Jurkat, Clone E6-1 (cell line): ENCODE results near the gene KPNA1.
A peak's percentile ranks its signal among the peaks of the same experiment; 100 is the strongest.
"Not testable (repeated sequence)": the region's sequence is repeated elsewhere in the genome, so short reads cannot be mapped to it uniquely, and the experiment has no call there.

Experiments
- DNase-seq: peaks from one replicate; pipeline ENCODE4 v3.0.0-alpha.2; 2011; ENCODE audit warnings: low read depth, low spot score
- H3K4me3 ChIP-seq: 2 replicates; pipeline ENCODE4 v1.5.1; 2011; ENCODE audit warnings: mild to moderate bottlenecking, low read length, control low read depth, moderate library complexity

KPNA1 gene

GRCh38 chr3:122530164-122530563 lies 15.4 kb upstream of the KPNA1 start:
- DNase-seq: no peak

GRCh38 chr3:122523317-122523716 lies 8.6 kb upstream of the KPNA1 start:
- H3K4me3 ChIP-seq: no peak overlapping the region
- no peak for DNase-seq

More at GRCh38 chr3:122530164-122530563, 15.4 kb upstream of the KPNA1 start:
- H3K4me3 ChIP-seq: no peak overlapping the region

DNA sequence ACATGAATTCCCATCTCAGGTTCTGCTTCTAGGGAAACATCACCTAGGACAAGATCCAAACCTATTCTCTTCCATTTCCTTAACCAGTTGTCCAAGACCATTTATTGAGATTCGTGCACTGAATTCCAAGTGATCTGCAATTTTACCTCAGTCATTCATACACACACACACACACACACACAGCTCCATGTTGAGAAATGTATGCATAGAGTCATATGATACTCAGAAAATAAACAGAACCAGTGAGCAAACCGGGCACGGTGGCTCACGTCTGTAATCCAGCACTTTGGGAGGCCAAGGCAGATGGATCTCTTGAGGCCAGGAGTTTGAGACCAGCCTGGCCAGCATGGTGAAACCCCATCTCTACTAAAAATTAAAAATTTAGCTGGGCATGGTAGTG lies 6.1 kb upstream of the KPNA1 start:
- no peak for DNase-seq

DNA sequence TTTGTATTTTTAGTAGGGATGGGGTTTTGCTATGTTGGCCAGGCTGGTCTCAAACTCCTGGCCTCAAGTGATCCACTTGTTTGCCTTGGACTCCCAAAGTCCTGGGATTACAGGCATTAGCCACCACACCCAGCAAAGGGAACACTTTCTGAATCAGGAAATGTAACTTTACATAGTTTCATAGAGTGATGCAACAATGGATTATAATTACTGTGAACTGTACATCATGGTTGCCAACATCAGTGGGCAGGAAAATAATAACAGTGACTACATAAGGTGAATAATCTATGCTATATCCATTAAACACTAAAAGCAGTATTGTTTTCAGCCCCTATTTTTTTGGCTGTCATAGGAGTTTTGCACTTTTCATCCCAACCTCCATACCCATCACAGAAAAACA lies 5.0 kb upstream of the KPNA1 start:
- no peak for DNase-seq
- no peak overlapping the region for H3K4me3 ChIP-seq

More for the DNA sequence above, 6.1 kb upstream of the KPNA1 start:
- H3K4me3 ChIP-seq: no peak overlapping the region

- DNase-seq: no peak
- no peak overlapping the region for H3K4me3 ChIP-seq
Measured at GRCh38 chr3:122516846-122517360, 2.2 kb upstream of the KPNA1 start.

GRCh38 chr3:122515870-122516269 lies 1.1 kb upstream of the KPNA1 start:
- DNase-seq: no peak
- no peak overlapping the region for H3K4me3 ChIP-seq

DNA sequence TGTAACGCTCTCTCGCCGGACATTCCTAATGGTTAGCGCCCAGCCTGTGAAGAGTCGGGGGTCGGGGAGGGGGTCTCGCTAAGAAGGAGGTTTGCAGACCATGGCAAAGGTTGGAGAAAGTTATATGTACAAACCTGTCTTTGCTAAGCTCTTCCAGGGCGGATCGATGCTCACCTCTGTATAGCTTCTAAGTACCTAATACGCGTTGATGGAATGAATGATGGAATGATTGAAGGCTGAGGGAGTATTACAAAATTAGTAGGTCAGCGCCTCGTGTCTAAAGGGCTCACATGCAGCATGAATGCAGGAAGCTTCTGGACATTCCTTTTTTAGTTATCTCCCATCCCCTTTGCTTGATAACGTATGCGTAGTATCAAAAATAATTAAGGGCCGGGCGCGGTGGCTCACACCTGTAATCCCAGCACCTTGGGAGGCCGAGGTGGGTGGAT lies 305 bp upstream of the KPNA1 start:
- DNase-seq: no peak
- peak overlapping the region; percentile 54 for H3K4me3 ChIP-seq

GRCh38 chr3:122513386-122514122 lies 1.2 kb downstream of the KPNA1 start:
- no peak for DNase-seq
- H3K4me3 ChIP-seq: peak overlapping the region; percentile 54

GRCh38 chr3:122512284-122512683 lies 2.5 kb downstream of the KPNA1 start:
- H3K4me3 ChIP-seq: no peak overlapping the region
- no peak for DNase-seq

GRCh38 chr3:122510878-122511535 lies 3.7 kb downstream of the KPNA1 start:
- H3K4me3 ChIP-seq: no peak overlapping the region
- no peak for DNase-seq

DNA sequence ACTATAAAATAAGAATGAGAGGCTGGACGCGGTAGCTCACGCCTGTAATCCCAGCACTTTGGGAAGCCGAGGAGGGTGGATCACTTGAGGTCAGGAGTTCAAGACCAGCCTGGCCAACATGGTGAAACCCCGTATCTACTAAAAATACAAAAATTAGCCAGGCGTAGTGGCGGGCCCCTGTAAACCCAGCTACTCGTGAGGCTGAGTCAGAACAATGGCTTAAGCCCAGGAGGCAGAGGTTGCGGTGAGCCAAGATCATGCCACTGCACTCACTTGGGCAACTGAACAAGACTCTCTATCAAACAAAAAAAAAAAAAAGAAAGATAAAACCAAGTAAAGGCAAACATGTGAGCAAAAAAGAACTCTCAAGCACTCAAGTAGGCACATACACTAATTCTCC lies 5.8 kb downstream of the KPNA1 start:
- H3K4me3 ChIP-seq, DNase-seq: not testable (repeated sequence)

- no peak for DNase-seq
Measured at GRCh38 chr3:122508135-122508914, 6.4 kb downstream of the KPNA1 start.

DNA sequence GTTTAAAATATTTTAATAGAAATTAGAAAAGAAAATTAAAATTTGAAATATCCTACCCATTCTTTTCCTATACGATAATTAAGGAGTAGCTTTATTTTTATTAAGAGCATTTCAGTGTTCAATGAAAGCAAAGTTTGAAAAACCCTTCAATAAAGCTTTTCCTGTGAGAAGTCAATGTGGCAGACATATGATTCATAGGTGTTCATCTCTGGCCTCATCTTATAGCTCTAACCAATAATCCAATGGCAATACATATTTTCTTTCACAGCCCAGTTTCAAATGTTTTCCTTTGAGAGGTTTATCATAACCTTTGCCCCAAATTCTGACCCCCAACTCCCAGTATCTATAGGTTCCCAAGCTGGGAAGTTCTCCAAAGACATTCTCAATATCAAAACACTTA lies 8.3 kb downstream of the KPNA1 start:
- no peak overlapping the region for H3K4me3 ChIP-seq
- no peak for DNase-seq

More at GRCh38 chr3:122508135-122508914, 6.4 kb downstream of the KPNA1 start:
- no peak overlapping the region for H3K4me3 ChIP-seq

DNA sequence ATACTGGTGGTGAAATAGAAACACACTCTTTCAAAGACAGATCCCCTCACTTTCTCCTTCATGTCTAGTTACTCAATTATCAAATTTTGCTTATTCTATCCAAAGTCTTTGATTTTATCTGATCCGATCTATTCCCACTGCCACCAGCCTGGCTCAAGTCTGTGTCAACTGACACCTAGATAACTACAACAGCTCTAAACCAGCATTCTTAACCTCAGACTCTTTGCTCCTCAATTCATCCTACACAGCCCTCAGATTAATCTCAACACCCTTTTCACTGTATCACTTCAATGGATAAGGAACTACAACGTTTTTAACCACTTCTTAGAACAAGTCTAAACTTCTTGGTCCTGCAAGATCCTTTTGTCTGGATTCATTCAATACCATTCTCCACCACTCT lies 9.1 kb downstream of the KPNA1 start:
- no peak overlapping the region for H3K4me3 ChIP-seq
- DNase-seq: no peak

GRCh38 chr3:122502941-122503340 lies 11.8 kb downstream of the KPNA1 start:
- no peak for DNase-seq
- H3K4me3 ChIP-seq: no peak overlapping the region

- no peak overlapping the region for H3K4me3 ChIP-seq
- no peak for DNase-seq
Measured at GRCh38 chr3:122502139-122502538, 12.6 kb downstream of the KPNA1 start.

DNA sequence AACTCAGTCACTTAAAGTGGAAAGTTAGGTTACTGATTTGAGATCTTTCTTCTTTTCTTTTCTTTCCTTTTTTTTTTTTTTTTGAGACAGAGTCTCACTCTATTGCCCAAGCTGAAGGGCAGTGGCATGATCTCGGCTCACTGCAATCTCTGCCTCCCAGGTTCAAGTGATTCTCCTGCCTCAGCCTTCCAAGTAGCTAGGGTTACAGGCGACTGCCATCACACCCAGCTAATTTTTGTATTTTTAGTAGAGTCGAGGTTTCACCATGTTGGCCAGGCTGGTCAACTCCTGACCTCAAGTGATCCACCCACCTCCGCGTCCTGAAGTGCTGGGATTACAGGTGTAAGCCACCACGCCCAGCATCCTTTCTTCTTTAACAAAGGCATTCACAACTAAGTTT lies 13.8 kb downstream of the KPNA1 start:
- not testable (repeated sequence) for H3K4me3 ChIP-seq, DNase-seq

- DNase-seq: no peak
Measured at GRCh38 chr3:122498152-122498551, 16.6 kb downstream of the KPNA1 start.

DNA sequence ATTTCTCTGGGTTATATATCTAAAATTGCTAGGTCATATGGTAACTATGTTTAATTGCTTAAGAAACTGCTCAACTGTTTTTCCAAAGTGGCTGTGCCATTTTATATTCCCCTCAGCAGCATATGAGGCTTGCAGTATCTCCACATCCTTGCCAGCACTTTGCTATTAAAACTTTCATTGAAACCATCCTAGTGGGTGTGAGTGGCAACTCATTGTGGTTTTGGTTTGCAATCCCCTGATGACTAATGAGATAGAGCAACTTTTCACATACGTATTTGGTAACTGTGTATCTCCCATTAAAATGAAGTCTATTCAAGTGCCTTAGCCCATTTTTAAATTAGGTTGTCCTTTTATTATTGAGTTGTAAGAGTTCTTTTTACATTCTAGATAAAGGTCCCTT lies 17.3 kb downstream of the KPNA1 start:
- DNase-seq: peak; percentile 31
- no peak overlapping the region for H3K4me3 ChIP-seq

More at GRCh38 chr3:122498152-122498551, 16.6 kb downstream of the KPNA1 start:
- H3K4me3 ChIP-seq: no peak overlapping the region

DNA sequence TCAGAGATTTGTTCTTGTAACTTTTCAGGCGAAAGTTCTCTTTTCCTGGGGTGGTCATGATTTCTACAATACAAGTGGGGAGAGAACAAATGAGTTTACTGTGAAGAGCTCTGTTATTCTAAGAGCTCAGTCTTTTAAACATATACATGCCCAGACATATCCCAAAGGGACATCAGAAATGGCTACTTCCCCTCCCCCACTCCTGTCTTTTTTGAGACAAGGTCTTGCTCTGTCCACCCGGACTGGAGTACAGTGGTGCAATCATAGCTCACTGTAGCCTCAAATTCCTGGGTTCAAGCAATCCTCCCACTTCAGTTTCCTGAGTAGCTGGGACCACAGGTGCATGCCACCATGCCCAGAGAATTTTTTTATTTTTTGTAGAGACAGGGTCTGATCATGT lies 18.2 kb downstream of the KPNA1 start:
- DNase-seq: no peak
- no peak overlapping the region for H3K4me3 ChIP-seq
